CD4-positive, alpha-beta T cell treated with Interleukin-12 subunit alpha and Interleukin-12 subunit beta, for 1 hour (primary cell): ENCODE data around the gene LCP2.

Source experiments
- DNase-seq: peaks from one replicate; pipeline ENCODE4 v3.0.0-alpha.2; 2020

Gene LCP2

GRCh38 chr5:170297589-170298462 lies at the start of gene LCP2:
TSS of gene LCP2 (minus strand) at chr5:170297777. CDS start at chr5:170297611, 166 bp downstream.
- DNase-seq: peak; percentile 69

GRCh38 chr5:170347022-170347567 lies 49.5 kb upstream of the LCP2 start:
- DNase-seq: no peak

GRCh38 chr5:170345971-170346370 lies 48.4 kb upstream of the LCP2 start:
- no peak for DNase-seq

GRCh38 chr5:170343177-170343576 lies 45.6 kb upstream of the LCP2 start:
- DNase-seq: no peak

GRCh38 chr5:170342153-170342725 lies 44.7 kb upstream of the LCP2 start:
- no peak for DNase-seq

GRCh38 chr5:170341545-170341944 lies 44.0 kb upstream of the LCP2 start:
- no peak for DNase-seq

- no peak for DNase-seq
Measured at GRCh38 chr5:170339780-170340167, 42.2 kb upstream of the LCP2 start.

- DNase-seq: peak; percentile 82
Measured at GRCh38 chr5:170338933-170339779, 41.6 kb upstream of the LCP2 start.

- peak; percentile 11 for DNase-seq
Measured at GRCh38 chr5:170338291-170338690, 40.7 kb upstream of the LCP2 start.

GRCh38 chr5:170337045-170337733 lies 39.6 kb upstream of the LCP2 start:
- no peak for DNase-seq

- DNase-seq: peak; percentile 21
Measured at GRCh38 chr5:170336065-170336464, 38.5 kb upstream of the LCP2 start.

GRCh38 chr5:170334626-170335025 lies 37.0 kb upstream of the LCP2 start:
- DNase-seq: peak; percentile 23

GRCh38 chr5:170333161-170333910 lies 35.8 kb upstream of the LCP2 start:
- DNase-seq: peak; percentile 80

GRCh38 chr5:170332058-170332457 lies 34.5 kb upstream of the LCP2 start:
- DNase-seq: no peak

- no peak for DNase-seq
Measured at GRCh38 chr5:170330568-170331054, 33.0 kb upstream of the LCP2 start.

- DNase-seq: no peak
Measured at GRCh38 chr5:170329524-170329923, 31.9 kb upstream of the LCP2 start.

- DNase-seq: no peak
Measured at GRCh38 chr5:170327829-170328228, 30.3 kb upstream of the LCP2 start.

GRCh38 chr5:170327168-170327567 lies 29.6 kb upstream of the LCP2 start:
- DNase-seq: no peak

GRCh38 chr5:170319301-170319700 lies 21.7 kb upstream of the LCP2 start:
- no peak for DNase-seq

GRCh38 chr5:170317499-170317898 lies 19.9 kb upstream of the LCP2 start:
- DNase-seq: no peak

GRCh38 chr5:170316937-170317336 lies 19.4 kb upstream of the LCP2 start:
- DNase-seq: no peak

GRCh38 chr5:170315154-170315553 lies 17.6 kb upstream of the LCP2 start:
- no peak for DNase-seq
